Bronchial epithelial cell (primary cell): Measurements from ENCODE around the gene PAM. TPM values are rescaled to one million over a fixed set of nuclear protein-coding genes. Genes with fewer than 3 reads are reported as not detected.

Source experiments
- DNase-seq: peaks from one replicate; pipeline ENCODE4 v3.0.0-alpha.2; 2010; ENCODE audit warnings: low read depth
- FAIRE-seq: peaks from 2 replicates; lab custom pipeline; 2011; peaks lifted over from hg19 to GRCh38; lab: Jason Lieb, UNC
- H3K27me3 ChIP-seq: 2 replicates; pipeline ENCODE4 v1.5.1; 2011; ENCODE audit warnings: low read length; ENCODE audit not compliant: control insufficient read depth, insufficient read depth
- H3K36me3 ChIP-seq: 2 replicates; pipeline ENCODE4 v1.5.1; 2011; ENCODE audit warnings: low read length; ENCODE audit not compliant: control insufficient read depth, insufficient read depth
- H3K4me3 ChIP-seq: 2 replicates; pipeline ENCODE4 v1.5.1; 2011; ENCODE audit warnings: mild to moderate bottlenecking, low read depth, low read length, control low read depth
- CTCF ChIP-seq: IDR thresholded peaks from 2 replicates; pipeline ENCODE4 v1.5.1; 2011; ENCODE audit warnings: mild to moderate bottlenecking, moderate library complexity, low read length, control low read depth, inconsistent platforms; ENCODE audit not compliant: insufficient read depth, severe bottlenecking
- total RNA-seq: library from RNA; depleted of rRNA; stranded (reverse); fragments of >200 nt; gene quantifications from 2 replicates; pipeline ENCODE4 v1.2.1, GENCODE V29; 2014

The PAM gene
- total RNA-seq, 1 donor from 2014 or later, result 68.4 TPM

- Histone ChIP-seq H3K27me3 (no peaks in the 10 kb centered on the region), H3K4me3 (no peak overlapping the region), H3K36me3 (no peaks in the 10 kb centered on the region)
- TF ChIP-seq CTCF, result no peak
- FAIRE-seq (no peak), DNase-seq (no peak)
Measured at GRCh38 chr5:102833146-102833545, 78.0 kb downstream of the PAM start.

- TF ChIP-seq CTCF, result no peak
- no peaks in the 10 kb centered on the region for H3K36me3 ChIP-seq
- FAIRE-seq (no peak), DNase-seq (no peak)
- no peak overlapping the region for H3K4me3 ChIP-seq
- no peaks in the 10 kb centered on the region for H3K27me3 ChIP-seq
Measured at GRCh38 chr5:102834438-102834964, 79.4 kb downstream of the PAM start.

GRCh38 chr5:102835717-102836116, 80.6 kb downstream of the PAM start:
- no peak for FAIRE-seq
- H3K4me3 ChIP-seq, result no peak overlapping the region
- no peaks in the 10 kb centered on the region for H3K36me3 ChIP-seq
- no peak for TF ChIP-seq CTCF
- DNase-seq, result no peak
- H3K27me3 ChIP-seq, result no peaks in the 10 kb centered on the region

- no peak for TF ChIP-seq CTCF
- DNase-seq (no peak), FAIRE-seq (no peak)
Measured at GRCh38 chr5:102841021-102841420, 85.9 kb downstream of the PAM start.

GRCh38 chr5:102843997-102844396, 88.9 kb downstream of the PAM start:
- Histone ChIP-seq H3K4me3 (no peak overlapping the region), H3K36me3 (no peaks in the 10 kb centered on the region), H3K27me3 (no peaks in the 10 kb centered on the region)
- FAIRE-seq (no peak), DNase-seq (no peak)
- no peak for TF ChIP-seq CTCF

More at GRCh38 chr5:102841021-102841420, 85.9 kb downstream of the PAM start:
- Histone ChIP-seq H3K36me3 (no peaks in the 10 kb centered on the region), H3K4me3 (no peak overlapping the region), H3K27me3 (no peaks in the 10 kb centered on the region)

GRCh38 chr5:102845041-102845440, 89.9 kb downstream of the PAM start:
- no peaks in the 10 kb centered on the region for H3K36me3 ChIP-seq
- DNase-seq (no peak), FAIRE-seq (no peak)
- no peak overlapping the region for H3K4me3 ChIP-seq
- TF ChIP-seq CTCF, result no peak
- H3K27me3 ChIP-seq, result no peaks in the 10 kb centered on the region
